ENCODE data around the gene IGFL1.
"Not testable (repeated sequence)": the region's sequence is repeated elsewhere in the genome, so short reads cannot be mapped to it uniquely, and the experiment has no call there.

The IGFL1 gene

DNA sequence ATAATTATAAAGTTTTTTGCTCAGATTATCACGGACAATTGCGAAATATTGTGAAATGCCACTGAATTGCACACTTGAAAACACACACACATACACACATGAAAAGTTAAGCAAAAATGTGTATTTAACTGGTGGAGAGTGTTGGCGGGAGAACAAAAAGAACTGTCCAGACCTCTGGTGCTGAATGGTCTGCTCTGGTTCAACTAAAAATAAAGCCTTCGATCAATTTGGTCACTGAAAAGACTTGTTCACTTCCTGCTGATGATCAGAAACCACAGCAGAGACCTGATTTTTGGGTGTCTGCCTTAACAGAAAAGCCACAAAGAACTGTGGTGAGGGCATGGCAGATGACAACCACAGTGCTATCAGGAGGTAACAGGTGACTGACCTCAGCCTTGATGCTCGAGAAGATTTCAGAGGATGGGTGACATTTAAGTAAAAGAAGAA is 4.0 kb upstream of the IGFL1 start:
- H3K4me3 ChIP-seq (ENCODE audit: low read length), result no peak overlapping the region
- TF ChIP-seq ZNF274 (IDR thresholded peaks at IDR 0.05; ENCODE audit: low read depth, low read length), result no peak

DNA sequence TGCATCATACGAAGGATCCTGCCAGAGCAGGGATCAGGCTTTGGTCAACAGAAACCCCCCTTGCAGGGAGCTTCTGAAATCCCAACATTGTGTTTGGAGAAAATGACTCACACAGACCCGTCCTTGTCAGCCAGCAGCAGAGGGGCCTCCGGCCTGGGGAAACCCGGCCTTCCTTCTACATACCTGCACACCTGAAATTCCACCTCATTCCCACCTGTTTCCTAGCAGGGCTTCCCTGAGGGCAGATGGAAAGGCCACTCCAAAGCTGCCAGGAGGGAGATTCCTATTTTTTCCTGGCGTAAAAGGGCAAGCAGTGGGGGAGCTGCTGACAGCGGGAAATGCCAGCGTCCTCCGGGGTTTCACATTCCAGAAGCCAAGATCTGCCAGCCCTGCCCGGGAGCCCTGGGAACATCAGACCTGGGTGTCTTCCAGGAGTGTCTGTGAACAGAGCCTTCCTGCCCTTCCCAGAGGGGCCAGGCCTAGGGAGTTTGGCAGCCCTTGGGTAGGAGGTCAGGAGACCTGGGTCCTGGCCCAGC is 3.0 kb upstream of the IGFL1 start:
- H3K4me3 ChIP-seq (ENCODE audit: low read length), result no peak overlapping the region
- TF ChIP-seq ZNF274 (IDR thresholded peaks at IDR 0.05; ENCODE audit: low read depth, low read length), result no peak

DNA sequence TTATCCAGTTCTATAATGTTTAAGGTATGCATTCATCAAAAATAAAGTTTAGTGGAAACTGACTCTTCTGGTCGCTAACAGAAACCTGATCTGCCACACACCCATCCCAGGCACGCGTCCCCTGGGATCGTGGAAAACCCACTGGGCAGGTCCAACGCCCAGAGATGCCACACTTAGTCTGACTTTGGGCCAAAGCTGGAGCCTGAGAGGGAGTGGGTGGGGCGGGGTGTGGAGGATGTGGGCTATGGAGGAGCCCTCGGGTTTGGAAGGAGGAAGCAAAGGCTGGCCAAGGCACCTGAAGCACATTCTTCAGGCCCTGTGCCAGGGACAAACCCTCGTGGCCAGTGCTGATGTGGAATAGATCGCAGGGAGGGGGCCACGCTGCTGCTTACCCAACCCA is 2.5 kb downstream of the IGFL1 start:
- no peak overlapping the region for H3K4me3 ChIP-seq (ENCODE audit: low read length)
- no peak for TF ChIP-seq ZNF274 (IDR thresholded peaks at IDR 0.05; ENCODE audit: low read depth, low read length)

DNA sequence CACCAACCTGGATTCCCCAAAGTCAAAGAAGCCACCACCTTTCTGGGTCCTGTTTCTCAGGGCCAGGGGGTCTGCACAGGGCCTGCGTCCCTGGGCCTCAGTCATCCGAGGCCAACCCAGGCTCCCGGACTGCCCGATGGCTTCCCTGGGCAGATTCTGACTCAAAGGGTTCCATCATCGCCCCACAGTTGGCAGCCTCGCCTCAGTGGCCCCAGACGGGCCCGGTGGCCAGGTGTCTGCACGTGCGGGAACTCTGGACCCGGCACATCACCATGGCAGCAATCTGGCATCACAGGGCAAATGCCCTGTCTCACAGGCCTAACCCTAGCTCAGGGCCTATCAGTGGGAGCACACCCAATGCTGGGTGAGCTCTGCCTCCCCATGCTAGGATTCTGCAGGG is 2.9 kb downstream of the IGFL1 start:
- no peak overlapping the region for H3K4me3 ChIP-seq (ENCODE audit: low read length)
- no peak for TF ChIP-seq ZNF274 (IDR thresholded peaks at IDR 0.05; ENCODE audit: low read depth, low read length)

GRCh38 chr19:46232938-46233621 is 3.5 kb downstream of the IGFL1 start:
- no peak for TF ChIP-seq ZNF274 (IDR thresholded peaks at IDR 0.05; ENCODE audit: low read depth, low read length)

DNA sequence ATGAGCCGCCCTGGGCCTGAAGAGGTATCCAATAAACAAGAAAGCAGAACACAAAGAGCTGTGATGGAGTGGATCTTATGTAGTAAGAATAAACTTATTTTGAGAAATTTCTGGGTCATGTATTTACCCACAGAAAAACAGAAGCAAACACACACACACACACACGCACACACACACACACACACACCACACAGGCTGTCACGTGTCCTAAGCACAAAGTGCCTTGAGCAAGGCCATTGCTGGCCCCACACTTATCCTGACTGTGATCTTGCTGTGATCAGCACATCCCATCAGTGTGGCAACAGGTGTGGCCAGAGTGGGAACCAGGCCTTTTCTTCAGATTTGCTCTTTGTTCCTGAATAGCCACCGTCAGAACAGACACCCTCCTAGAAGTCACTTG is 4.3 kb downstream of the IGFL1 start:
- H3K4me3 ChIP-seq (ENCODE audit: low read length), result not testable (repeated sequence)

More at GRCh38 chr19:46232938-46233621, 3.5 kb downstream of the IGFL1 start:
- H3K4me3 ChIP-seq (ENCODE audit: low read length), result no peak overlapping the region

- H3K4me3 ChIP-seq (ENCODE audit: low read length), result not testable (repeated sequence)
Observed at GRCh38 chr19:46238141-46238540, 8.6 kb downstream of the IGFL1 start.

DNA sequence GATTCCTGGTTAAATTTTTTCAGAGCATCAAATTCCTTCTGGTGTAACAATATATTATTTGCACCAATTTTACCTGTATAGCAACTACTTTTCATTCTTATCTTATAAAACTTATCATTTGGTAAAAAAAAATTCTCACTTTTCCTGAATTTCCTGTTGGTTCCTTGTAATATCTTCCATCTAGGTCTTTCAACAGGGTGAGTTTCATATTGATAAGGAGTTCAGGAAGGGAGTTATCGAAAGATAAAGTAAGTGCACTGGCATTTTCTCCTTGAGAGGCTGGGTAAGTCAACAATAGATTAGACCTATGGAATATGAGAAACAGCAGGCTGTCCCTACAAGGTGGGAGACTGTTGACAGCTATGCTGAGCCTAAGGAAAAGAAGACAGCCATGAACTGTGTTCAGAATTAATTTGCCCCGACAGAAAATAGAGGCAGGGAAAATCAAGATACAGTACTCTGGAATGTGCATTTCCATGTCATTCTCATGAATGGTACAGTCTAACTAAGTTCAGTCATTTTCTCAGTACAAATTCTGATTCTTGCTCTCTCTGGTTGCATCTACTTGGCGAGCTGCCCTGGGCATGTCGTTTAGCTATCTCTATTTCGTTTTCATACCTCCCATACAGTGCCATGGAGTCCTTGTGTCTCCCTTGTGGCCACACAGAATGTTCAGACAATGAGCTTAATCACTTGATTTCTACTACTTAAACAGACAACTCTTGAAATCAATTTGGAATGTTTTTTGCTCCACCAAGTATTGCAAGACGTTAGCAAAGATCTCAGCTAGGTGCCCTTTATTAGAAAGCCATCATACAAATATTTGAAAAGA is 9.9 kb downstream of the IGFL1 start:
- no peak overlapping the region for H3K4me3 ChIP-seq (ENCODE audit: low read length)
- TF ChIP-seq ZNF274 (IDR thresholded peaks at IDR 0.05; ENCODE audit: low read depth, low read length), result no peak

DNA sequence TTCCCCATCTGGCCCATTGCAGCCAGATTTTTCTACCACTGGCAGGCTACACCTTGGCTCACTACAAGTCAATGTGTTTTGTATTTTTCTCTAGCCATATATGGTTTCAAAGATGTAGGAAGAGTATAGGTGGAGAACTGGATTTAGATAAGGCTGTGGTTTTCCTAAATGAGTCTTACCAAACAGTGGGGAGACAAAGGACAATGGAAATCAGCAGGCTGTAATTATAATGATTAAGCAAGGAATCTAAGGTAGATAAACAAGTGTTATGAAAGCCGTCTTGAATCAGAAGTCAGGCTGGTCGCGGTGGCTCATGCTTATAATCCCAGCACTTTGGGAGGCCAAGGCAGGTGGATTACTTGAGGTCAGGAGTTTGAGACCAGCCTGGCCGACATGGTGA is 11.2 kb downstream of the IGFL1 start:
- TF ChIP-seq ZNF274 (IDR thresholded peaks at IDR 0.05; ENCODE audit: low read depth, low read length), result no peak
- no peak overlapping the region for H3K4me3 ChIP-seq (ENCODE audit: low read length)

GRCh38 chr19:46241626-46242025 is 12.1 kb downstream of the IGFL1 start:
- H3K4me3 ChIP-seq (ENCODE audit: low read length), result no peak overlapping the region
- TF ChIP-seq ZNF274 (IDR thresholded peaks at IDR 0.05; ENCODE audit: low read depth, low read length), result no peak

- not testable (repeated sequence) for H3K4me3 ChIP-seq (ENCODE audit: low read length)
Observed at GRCh38 chr19:46243081-46243654, 13.6 kb downstream of the IGFL1 start.

- no peak for TF ChIP-seq ZNF274 (IDR thresholded peaks at IDR 0.05; ENCODE audit: low read depth, low read length)
- H3K4me3 ChIP-seq (ENCODE audit: low read length), result no peak overlapping the region
Observed at GRCh38 chr19:46250076-46250735, 20.7 kb downstream of the IGFL1 start.

DNA sequence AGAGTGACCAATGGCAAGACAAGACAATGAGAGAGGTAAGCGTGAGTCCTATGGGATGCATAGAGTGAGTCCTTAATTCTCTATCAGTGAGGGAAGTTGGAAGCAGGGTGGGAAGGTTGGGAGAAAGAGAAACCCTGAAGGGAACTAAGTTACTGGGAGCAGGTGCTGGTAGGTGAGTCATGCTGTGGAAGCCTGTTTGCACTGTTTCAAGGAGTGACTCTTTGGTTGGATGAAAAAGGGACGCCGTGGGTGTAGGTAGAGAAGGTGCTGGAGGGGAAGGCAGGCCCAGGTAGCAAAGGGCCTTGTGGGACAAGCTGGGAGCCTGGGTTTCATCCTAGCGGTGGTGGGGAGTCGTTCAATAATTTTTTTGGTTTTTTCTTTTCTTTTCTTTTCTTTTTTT is 21.9 kb downstream of the IGFL1 start:
- TF ChIP-seq ZNF274 (IDR thresholded peaks at IDR 0.05; ENCODE audit: low read depth, low read length), result no peak
- H3K4me3 ChIP-seq (ENCODE audit: low read length), result no peak overlapping the region

DNA sequence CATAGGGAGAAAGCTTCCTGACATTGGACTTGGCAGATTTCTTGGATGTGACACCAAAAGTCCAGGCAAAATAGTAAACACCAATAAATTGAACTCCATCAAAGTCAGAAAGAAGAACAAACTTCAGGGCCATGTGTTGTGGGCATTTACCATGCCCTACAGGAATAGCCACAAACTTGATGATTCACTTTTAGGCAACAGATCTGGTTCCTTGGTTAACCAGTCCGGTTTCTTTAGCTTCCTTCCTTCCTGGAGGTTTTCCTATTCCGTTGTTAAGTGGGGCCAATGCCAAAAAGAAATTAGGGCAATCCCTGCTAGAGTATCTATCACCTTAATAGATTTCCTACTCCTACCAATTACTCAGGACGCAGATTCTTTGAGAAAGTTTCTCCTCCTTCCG is 25.2 kb downstream of the IGFL1 start:
- no peak for TF ChIP-seq ZNF274 (IDR thresholded peaks at IDR 0.05; ENCODE audit: low read depth, low read length)
- no peak overlapping the region for H3K4me3 ChIP-seq (ENCODE audit: low read length)

All from GM08714 (cell line).